HG02870 (cell line): Measurements from ENCODE around the gene LRRC56.

Source experiments
- ATAC-seq: cut with Tn5 transposase; IDR thresholded peaks from one replicate; pipeline ENCODE4 v1.9.1; 2021; ENCODE audit warnings: mild to moderate bottlenecking, moderate library complexity; ENCODE audit not compliant: unreplicated experiment

Gene LRRC56, protein sequence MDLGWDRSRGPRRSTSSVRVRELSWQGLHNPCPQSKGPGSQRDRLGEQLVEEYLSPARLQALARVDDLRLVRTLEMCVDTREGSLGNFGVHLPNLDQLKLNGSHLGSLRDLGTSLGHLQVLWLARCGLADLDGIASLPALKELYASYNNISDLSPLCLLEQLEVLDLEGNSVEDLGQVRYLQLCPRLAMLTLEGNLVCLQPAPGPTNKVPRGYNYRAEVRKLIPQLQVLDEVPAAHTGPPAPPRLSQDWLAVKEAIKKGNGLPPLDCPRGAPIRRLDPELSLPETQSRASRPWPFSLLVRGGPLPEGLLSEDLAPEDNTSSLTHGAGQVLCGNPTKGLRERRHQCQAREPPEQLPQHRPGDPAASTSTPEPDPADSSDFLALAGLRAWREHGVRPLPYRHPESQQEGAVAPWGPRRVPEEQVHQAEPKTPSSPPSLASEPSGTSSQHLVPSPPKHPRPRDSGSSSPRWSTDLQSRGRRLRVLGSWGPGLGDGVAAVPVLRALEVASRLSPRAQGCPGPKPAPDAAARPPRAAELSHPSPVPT

DNA sequence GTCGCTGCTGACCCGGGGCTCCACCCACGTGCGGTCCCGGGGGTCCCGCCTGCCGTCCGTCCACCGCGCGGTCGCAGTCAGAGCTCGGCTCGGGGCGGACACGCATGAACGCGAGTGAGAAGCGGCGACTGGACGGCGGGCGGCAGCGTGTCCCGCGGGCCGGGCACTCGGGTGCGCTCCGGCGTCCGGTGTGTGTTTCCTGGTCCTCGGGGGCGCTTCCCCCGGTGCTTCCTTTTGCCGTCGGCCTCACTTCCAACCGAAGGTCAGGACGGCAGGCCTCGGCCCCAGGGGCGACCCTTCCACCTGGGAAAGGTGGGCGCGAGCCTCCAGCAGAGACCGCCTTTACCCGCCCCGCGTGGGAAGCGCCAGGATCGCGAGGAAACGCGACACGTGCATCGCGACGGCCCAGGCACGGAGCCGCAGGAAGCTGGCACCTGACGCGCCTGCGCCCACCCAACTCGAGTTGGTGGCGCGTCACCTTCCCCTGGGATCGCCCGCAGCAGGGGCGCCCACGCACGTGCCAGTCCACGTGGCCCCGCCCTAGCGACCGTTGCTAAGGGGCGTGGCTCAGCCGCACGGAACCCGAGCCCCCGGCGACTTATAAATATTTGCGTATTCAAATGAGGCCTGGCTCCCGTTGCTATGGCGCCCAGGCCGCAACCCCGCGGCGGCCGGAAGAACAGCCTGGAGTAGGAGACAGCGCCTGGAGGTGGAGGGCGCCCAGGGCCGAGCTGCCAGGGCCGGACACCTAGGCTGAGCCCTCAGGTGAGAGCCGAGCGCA, at the start of gene LRRC56:
Gene LRRC56, plus strand, starts transcription at position 687 of the 781 bp plus-strand sequence. CDS start 3,158 bp downstream, outside the sequence.
- ATAC-seq: peak; percentile 49

DNA sequence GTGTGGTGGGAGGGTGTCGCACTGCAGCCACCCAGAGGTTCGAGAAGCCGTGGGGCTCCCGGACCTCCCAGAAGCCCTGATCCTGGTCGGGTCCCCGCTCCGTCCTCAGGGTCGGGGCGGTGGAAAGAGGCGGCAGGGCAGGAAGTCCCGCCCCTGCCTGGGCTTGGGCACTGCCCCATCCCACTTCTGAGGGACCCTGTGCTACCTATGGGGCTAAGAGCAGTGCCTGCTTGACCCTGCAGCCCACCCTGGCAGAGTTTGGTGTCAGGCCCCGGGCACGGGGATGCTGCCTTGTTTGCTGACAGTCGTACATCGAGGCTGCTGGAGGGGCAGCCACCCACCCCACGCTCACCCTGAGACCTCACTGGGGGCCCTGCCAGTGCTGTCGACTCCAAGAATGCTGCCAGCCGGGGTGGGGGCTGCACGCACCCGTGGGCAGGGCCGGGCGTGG, 49.7 kb upstream of the LRRC56 start:
- ATAC-seq: no peak

DNA sequence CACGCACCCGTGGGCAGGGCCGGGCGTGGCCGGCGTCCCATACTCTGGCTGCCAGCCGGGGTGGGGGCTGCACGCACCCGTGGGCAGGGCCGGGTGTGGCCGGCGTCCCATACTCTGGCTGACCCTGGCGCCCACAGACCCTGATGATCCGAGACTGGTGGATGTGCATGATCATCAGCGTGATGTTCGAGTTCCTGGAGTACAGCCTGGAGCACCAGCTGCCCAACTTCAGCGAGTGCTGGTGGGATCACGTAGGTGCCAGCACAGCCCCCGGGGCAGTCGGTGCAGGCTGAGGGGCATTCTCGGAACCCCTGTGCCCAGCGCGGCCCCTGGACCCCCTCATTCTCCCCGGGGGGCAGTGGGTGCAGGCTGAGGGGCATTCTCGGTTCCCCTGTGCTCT, 49.3 kb upstream of the LRRC56 start:
- ATAC-seq: no peak

DNA sequence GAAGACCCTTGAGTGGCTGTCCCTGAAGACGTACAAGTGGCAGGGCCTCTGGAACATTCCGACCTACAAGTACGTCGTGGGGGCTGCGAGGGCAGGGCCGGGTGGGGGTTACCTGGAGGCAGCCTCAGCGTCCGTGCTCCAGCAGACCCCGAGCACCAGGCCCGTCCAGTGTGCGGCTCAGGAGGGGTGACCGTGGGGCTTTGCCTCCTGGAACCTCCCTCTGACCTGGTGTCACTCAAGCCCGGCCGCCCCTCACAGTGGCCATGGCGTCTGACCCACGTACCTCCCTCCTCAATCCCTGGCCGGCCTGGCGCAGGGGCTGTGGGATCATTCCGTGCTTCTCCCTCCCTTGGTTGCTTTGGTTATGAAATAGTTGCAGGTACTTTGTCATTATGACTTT, 48.7 kb upstream of the LRRC56 start:
- ATAC-seq: no peak

DNA sequence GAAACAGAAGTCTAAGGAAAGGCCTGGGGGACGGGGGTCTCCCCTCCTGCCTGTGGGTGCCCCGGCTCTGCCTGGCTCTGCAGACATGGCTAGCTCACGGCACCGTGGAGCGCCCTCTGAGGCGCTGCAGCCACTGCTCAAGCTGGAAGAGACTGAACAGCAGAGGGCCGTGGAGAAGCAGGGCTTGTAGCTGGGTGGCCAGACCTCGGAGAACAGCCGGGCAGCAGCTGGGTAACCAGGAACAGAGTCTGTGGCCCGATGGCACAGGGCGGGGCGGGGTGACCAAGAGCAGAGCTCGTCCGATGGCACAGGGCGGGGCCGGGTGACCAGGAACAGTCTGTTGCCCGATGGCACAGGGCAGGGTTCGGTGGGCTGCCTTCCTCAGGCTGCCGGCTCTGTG, 48.3 kb upstream of the LRRC56 start:
- ATAC-seq: no peak

DNA sequence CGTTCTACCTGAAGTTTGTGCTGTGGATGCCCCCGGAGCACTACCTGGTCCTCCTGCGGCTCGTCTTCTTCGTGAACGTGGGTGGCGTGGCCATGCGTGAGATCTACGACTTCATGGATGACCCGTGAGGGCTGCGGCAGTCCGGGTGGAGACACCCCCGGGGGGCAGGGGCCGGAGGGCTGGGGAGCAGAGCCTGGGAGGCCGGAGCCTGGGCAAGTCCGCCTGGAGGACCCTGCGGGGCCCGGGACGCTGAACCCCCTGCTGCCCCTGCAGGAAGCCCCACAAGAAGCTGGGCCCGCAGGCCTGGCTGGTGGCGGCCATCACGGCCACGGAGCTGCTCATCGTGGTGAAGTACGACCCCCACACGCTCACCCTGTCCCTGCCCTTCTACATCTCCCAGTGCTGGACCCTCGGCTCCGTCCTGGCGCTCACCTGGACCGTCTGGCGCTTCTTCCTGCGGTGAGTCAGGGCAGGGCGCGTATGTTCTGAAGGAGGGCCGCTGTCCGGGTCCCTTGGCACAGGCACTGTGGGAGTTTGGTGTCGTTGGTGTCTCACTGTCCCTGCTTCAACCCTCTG, 47.6 kb upstream of the LRRC56 start:
- no peak for ATAC-seq

DNA sequence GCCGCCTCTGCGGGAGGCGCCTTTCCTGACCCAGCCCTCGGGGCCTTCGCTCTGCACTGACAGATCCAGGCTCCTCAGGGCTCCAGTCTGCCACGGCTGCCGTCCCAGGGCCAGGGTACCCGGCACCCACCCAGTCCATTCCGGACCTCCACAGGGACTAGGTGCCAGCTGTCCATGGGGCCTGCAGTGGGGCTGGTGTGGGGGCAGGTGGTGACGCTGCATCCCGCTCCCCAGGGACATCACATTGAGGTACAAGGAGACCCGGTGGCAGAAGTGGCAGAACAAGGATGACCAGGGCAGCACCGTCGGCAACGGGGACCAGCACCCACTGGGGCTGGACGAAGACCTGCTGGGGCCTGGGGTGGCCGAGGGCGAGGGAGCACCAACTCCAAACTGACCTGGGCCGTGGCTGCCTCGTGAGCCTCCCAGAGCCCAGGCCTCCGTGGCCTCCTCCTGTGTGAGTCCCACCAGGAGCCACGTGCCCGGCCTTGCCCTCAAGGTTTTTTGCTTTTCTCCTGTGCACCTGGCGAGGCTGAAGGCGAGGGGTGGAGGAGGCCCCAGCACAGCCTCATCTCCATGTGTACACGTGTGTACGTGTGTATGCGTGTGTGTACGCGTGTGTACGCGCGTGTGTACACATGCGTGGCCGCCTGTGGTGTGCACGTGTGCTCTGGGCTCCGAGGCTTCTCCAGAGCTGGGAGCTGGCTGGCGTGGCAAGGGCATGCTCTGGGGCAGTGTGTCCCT, 47.0 kb upstream of the LRRC56 start:
- no peak for ATAC-seq

DNA sequence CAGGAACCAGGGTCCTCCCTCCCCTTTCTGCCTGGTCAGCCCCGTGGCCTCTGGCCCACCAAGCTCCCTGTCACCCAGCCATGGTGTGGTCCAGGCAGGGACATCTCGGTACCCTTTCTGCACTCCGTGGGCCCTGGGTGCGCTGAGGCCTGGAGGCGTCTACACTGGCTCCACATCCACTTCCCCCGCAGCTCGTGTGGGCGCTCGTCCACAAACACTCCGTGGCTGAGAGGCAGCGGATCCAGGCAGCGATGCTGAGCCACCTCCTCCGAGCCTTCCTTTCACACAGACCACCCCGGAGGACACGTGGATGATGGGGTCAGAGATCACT, 46.4 kb upstream of the LRRC56 start:
- no peak for ATAC-seq

DNA sequence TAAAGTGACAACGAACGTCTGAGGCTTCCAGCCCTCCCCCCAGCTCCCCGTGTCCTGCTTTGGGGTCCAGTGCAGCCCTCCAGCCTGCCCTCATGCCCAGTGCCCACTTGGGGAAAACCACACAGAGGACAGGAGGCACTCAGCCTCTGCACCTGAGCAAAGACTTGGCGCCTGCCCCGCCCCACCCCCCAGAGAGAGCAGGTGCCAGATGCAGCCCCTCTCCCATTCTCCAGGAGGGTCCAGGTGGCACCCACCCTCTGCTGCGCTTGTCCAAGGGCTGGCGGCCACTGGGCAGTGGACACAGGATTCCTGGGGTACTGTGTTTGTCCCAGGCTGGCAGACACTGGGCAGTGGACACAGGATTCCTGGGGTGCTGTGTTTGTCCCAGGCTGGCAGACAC, 46.0 kb upstream of the LRRC56 start:
- ATAC-seq: no peak

DNA sequence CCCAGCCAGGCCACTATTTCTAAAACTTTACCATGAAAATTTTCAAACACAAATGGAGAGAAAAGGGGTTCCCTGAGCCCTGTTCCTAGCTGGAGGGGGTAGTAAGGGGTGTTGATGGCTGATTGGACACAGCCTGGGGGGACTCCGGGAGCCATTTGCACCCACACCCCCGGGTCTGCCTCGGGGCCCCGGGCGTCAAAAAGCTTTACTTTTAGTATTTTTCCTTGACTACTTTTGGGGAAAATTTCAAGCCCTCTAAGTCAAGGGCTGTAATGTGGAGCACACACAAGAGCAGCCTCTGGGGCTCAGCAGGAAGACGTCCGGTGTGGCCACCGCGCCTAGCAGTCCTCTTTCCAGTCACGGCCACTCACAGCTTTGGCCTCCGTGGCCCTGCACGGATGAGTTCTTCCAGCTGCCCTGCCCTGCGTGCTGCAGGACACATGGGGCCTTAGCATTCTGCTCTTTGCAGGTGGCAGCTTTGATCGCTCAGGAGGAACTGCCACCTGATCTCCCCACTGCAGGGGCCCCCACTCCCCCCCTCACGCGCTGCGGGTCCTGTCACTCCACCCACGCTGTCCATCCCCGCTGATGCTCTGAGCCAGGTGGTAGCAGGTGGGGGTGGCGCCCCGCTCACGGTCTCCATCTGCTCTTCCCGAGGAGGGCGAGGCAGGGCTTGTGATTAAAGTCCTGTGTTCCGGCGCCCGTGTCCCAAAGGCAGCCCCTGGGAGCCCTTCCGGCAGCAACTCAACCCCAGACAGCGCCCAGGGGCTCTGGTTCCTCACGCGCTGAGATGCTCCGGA, 44.7 kb upstream of the LRRC56 start:
- ATAC-seq: no peak

DNA sequence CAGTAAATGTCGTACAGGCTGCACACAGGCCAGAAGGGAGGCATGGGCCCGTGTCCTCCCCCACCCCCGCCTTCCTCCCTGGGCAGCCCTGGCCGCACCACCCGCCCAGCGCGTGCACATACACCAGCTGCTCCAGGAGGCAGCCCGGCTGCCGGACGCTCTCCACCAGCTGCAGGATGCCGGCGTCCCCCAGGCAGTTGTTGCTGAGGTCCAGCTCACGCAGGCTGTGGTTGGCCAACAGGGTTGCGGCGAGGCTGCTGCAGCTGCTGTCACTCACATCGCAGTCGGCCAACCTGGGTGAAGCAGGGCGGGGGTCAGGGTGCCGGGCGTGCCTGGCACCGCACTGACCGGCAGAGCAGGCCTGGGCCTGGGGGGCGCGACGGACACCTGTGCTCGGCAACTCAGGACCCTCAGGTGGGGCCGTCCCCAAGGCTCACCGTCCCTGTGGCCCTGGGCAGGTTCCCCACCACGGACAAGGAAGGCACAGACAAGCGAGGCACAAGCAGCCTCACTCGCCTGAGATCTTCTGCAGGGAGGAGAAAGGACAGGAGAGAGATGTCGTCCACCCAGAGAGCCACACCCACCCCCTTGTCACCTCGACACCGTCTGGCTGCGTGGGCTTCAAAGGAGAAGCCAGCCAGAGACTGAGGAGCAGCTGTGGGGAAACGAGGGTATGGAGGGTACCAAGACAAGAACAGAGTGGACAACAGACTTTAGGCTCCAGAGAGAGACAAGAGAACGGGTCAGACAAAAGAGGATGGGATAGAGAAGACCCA, 42.4 kb upstream of the LRRC56 start:
- no peak for ATAC-seq

DNA sequence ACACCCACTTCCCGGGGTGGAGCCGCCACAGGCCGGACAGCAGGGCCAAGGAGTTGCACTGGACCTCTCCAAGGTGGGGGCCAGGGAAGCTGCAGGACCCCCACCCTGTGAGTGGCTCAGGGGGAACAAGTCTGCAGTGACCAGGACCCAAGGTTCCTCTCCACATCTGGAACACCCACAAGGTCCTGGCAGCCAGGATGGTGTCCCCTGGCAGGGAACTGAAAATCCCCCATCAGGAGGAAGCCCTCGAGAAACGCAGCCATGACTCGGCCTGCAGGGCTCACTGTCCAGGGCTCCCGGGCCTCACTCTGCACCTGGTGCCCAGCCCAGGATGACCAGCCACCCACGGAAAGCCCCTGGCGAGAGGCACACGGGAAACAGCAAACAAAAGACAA, 41.8 kb upstream of the LRRC56 start:
- ATAC-seq: no peak

DNA sequence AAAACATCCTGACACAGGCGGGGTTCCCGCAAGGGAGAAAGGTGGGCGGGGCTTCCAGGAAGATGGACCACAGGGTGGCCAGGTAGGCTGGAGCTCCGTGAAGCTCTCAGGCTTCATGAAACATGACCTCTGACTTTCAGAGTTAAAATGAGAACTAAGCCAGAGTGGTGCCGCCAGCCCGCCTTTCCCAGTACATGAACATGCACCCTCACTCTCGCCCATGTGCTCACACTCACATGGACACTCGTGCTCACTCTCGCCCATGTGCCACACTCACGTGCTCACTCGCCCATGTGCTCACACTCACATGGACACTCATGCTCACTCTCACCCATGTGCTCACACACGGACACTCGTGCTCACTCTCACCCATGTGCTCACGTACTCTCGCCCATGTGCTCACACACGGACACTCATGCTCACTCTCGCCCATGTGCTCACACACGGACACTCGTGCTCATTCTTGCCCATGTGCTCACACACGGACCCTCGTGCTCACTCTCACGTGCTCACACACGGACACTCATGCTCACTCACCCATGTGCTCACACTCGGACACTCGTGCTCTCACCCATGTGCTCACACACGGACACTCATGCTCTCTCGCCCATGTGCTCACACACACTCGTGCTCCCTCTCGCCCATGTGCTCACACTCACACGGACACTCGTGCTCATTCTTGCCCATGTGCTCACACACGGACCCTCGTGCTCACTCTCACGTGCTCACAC, 40.3 kb upstream of the LRRC56 start:
- ATAC-seq: no peak

DNA sequence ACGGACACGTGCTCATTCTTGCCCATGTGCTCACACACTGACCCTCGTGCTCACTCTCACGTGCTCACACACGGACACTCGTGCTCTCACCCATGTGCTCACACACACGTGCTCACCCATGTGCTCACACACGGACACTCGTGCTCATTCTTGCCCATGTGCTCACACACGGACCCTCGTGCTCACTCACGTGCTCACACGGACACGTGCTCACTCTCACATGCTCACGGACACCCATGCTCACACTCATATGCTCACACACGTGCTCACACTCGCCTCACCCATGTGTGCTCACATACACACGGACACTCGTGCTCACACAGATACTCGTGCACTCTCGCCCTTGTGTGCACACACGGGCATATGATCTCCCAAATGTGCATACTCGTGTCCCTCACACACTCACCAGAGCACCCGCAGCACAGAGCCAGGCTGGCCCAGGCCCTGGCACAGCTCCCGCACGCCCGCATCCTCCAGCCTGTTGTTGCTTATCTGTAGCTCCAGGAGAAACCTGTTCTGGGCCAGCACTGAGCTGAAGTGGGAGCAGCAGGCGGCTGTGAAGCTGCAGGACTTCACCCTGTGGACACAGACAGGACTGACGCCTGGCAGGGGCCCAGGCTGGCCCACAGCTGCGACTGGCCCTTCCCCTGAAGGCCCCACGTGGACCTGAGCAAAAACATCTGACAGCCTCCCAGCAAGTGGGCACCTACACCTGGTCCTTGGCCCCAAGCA, 39.6 kb upstream of the LRRC56 start:
- no peak for ATAC-seq

DNA sequence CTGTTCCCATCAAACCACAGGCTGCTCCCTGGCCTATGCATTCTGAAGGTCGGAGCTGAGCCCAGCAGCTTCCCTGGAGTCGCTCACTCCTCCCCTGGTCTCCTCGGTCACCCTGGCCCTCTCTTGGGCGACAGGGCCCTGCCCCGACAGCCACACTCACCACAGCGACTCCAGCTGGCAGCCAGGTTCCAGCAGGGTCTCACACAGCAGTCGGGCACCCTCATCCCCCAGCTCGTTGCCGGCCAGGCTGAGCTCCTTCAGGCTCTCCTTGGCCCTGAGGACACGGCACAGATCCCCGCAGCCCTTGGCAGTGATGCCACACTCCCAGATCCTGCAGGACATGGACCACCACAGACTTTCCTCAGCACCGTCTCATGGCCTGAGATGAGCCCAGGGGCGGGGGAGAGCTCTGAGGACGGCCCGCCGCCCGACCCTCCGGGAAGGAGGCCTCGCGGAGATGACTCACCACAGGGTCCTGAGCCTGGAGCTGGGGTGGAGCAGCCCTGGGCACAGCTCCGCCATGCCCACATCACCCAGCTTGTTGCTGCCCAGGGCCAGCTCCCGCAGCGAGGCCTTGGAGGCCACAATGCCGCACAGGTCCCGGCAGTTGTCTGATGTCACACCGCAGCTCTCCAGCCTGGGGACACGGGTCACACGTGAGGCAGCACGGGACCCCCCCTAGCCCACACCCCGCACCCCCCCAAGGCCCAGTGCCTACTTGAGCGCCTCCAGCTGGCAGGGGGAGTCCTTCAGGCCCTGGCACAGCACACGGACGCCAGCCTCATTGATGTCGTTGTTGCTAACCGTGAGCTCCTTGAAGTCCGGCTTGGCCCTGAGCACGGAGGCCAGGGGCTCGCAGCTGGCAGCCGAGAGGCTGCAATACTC, 38.8 kb upstream of the LRRC56 start:
- ATAC-seq: no peak

DNA sequence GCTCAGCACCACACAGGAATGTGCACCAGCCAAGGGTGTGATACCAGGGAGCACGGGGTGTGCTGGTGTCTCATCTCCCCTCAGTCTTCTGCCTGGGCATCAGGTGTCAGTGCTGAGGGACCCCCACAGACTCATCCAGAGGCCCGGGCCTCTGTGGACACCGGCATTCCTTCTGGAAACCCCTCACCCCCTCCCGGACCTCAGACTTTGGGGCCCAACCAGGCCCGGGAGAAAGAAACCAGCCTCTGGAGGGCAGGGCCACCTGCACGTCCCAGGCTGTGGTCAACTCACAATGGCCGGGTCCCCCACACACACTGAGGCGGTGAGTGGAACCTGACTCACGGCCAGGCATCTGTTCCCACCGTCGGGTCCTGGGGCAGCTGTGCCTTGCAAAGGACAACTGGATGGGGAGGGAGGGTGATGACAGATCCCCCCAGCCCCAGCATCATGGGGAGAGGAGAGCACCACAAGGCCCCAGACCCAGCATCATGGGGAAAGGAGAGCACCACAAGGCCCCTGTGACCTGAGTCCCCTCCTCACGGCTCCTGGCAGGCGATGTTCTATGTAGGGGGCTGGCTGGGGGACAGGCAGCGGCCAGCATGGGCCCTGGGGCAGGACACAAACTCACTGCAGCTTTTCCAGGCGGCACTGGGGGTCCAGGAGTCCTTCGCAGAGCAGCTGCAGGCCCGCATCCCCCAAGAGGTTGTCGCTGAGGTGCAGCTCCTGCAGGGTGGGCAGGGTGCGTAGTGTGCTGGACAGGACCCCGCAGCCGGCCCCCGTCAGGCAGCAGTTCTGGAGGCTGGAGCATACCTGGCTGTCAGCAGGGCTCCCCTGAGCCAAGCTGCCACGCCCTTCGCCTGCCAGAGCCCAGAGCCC, 37.9 kb upstream of the LRRC56 start:
- ATAC-seq: no peak
